Uterus (tissue), 4 donors: Measurements from ENCODE around the gene CNPY1. TPM values are rescaled to one million over a fixed set of nuclear protein-coding genes. Genes with fewer than 3 reads are reported as not detected.

Source experiments
- DNase-seq, 2 donors: peaks; one replicate each; pipeline ENCODE4 v3.0.0-alpha.2; 2019 to 2020
- H3K27ac ChIP-seq, 2 donors: fragments of 200-600 bp; sonication (generic); 1 replicate in 1 of 2; 2 replicates in 1 of 2; pipeline ENCODE4 v1.5.1; 2016 to 2018
- H3K27me3 ChIP-seq, 2 donors: fragments of 200-600 bp; sonication (generic); one replicate each; pipeline ENCODE4 v1.5.1; 2018 to 2019; ENCODE audit warnings: control low read depth in 1 of 2
- H3K36me3 ChIP-seq, 2 donors: fragments of 200-600 bp; sonication (generic); one replicate each; pipeline ENCODE4 v1.5.1; 2019; ENCODE audit warnings: control low read depth in 1 of 2
- H3K4me1 ChIP-seq, 2 donors: fragments of 200-600 bp; sonication (generic); one replicate each; pipeline ENCODE4 v1.5.1; 2018 to 2019; ENCODE audit warnings: control low read depth in 1 of 2
- H3K4me3 ChIP-seq, 2 donors: fragments of 200-600 bp; sonication (generic); 1 replicate in 1 of 2; 2 replicates in 1 of 2; pipeline ENCODE4 v1.5.1; 2018 to 2019; ENCODE audit warnings: mild to moderate bottlenecking in 1 of 2
- H3K9me3 ChIP-seq, 2 donors: fragments of 200-600 bp; sonication (generic); one replicate each; pipeline ENCODE4 v1.5.1; 2019; ENCODE audit warnings: control low read depth in 1 of 2
- POLR2A ChIP-seq, 2 donors: fragments of 450-650 bp; IDR thresholded peaks; one replicate each; pipeline ENCODE4 v1.6.1; 2016; ENCODE audit warnings: antibody characterized with exemption in 2 of 2, mild to moderate bottlenecking in 1 of 2, moderate library complexity in 1 of 2
- intact Hi-C: fragments of 100-400 bp; cut with DNase I; formaldehyde crosslinking; loops from one replicate; pipeline ENCODE4 v1.15.1; 2023; ENCODE audit warnings: low total_unique reads
- total RNA-seq, 4 donors: library from RNA; depleted of rRNA in 3 of 4; stranded (reverse); fragments of >200 nt in 3 of 4; gene quantifications; one replicate each; pipeline versions ENCODE4 v1.1.0 to v1.2.4, GENCODE V29; 2014 to 2023
- TF ChIP-seq, protein P1 (sequence below), 4 experiments: fragments of 200-600 bp in 2 of 4; fragments of 450-650 bp in 2 of 4; sonication (generic) in 2 of 4; IDR thresholded peaks; one replicate each; pipeline ENCODE4 v1.5.1; 2016 to 2019; ENCODE audit warnings: antibody characterized with exemption in 4 of 4, mild to moderate bottlenecking in 2 of 4, moderate library complexity in 1 of 4
- donor health status: DM: yes; HTN: yes; CAD: no.

Gene CNPY1
- total RNA-seq, 4 donors from 2014 or later: not detected

DNA sequence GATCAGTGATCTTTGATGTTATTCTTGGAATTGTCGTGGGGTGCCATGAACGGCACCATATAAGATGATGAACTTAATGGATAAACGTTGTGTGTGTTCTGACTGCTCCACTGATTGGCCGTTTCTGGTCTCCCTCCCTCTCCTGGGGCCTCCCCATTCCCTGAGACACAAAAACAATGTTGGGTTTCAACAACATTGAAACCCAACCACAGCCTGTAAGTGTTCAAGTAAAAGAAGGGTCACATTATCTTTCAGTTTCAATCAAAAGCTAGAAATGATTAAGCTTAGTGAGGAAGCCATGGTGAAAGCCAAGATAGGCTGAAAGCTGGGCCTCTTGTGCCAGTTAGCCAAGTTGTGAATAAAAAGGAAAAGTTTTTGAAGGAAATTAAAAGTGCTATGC lies 68.9 kb downstream of the CNPY1 start:
- intact Hi-C loops: no loop called here
- Histone ChIP-seq H3K9me3 (no peaks in the 10 kb centered on the region), H3K27ac (no peak overlapping the region), H3K4me3 (no peak overlapping the region), H3K36me3 (no peaks in the 10 kb centered on the region), H3K4me1 (no peaks in the 10 kb centered on the region), H3K27me3 (peaks cover 3 to 25% of the 10 kb centered on the region in 2 donors)
- no peak for DNase-seq
- TF ChIP-seq, protein P1, sequence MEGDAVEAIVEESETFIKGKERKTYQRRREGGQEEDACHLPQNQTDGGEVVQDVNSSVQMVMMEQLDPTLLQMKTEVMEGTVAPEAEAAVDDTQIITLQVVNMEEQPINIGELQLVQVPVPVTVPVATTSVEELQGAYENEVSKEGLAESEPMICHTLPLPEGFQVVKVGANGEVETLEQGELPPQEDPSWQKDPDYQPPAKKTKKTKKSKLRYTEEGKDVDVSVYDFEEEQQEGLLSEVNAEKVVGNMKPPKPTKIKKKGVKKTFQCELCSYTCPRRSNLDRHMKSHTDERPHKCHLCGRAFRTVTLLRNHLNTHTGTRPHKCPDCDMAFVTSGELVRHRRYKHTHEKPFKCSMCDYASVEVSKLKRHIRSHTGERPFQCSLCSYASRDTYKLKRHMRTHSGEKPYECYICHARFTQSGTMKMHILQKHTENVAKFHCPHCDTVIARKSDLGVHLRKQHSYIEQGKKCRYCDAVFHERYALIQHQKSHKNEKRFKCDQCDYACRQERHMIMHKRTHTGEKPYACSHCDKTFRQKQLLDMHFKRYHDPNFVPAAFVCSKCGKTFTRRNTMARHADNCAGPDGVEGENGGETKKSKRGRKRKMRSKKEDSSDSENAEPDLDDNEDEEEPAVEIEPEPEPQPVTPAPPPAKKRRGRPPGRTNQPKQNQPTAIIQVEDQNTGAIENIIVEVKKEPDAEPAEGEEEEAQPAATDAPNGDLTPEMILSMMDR (IDR thresholded peaks at IDR 0.05): no peak
- TF ChIP-seq POLR2A (IDR thresholded peaks at IDR 0.05): no peak

DNA sequence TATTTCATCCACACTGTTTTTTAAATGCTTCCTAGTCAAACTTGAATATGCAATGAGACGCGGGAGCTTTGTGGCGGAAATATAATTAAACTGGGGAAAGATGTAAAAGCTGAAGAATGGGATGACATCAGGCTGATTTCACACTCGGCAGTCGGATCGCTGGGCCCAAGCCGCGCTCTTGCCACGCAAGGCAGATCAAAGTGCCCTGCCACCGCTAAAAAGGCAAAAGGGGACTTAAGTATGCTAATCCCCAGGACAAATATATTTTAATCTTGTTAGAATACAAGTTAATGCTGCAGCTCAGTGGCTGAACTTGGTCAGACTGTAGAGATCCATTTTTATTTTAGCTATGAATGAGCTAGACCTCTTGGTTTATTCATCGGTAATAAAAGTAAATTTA lies 74.6 kb downstream of the CNPY1 start:
- Histone ChIP-seq H3K9me3 (no peaks in the 10 kb centered on the region), H3K4me1 (peaks cover 0 to 9% of the 10 kb centered on the region in 2 donors), H3K27ac (no peak overlapping the region), H3K4me3 (no peak overlapping the region), H3K36me3 (no peaks in the 10 kb centered on the region), H3K27me3 (peaks cover 19 to 82% of the 10 kb centered on the region in 2 donors)
- DNase-seq: no peak
- intact Hi-C loops: no loop called here
- no peak for TF ChIP-seq POLR2A (IDR thresholded peaks at IDR 0.05)
- TF ChIP-seq, protein P1 (IDR thresholded peaks at IDR 0.05): no peak

DNA sequence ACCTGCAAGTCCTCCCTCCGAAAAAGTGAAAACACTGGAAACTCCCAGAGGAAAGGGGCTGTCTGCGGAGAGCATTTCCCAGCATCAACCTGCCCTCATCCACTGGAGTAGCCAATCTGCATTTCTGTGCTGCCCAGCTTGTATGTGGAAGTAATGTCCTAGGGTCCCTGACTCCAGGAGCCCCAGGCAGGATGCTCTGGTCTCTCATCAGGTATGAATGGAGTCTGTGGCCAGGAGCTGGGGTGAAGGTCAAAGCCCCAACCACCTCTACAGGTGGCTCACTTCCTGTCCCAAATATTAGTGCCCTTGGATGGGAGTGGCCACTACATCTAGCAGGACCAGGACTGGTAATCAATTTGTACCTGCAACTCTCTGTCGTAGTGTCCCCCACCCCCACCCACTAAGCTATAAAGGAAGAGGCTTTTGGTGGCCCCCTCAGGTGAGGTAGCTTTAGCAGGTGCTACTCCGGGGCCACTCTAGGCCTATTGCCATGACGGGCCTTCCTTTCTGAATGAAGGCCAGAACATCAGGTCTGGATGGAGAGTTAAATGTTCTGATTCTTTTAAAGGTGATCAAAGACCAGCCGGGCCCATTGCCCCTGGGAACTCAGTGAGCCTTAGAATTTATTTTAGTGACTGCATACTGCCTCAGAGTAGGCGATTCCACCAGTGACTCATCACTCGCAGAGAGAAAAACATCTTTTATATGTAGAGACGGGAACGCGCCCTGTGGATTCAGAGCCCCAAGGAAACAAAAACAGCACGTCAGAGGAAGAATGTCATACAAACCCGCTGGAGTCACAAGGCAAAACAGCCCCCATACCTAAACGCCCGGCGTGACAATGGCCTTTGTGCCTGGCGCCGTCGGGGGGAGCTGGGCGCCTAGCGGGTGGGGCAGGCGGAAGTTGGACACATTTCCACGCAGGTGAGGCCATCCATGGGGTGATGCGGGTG lies 75.4 kb downstream of the CNPY1 start:
- no peak for DNase-seq
- peaks cover 19 to 90% of the 10 kb centered on the region in 2 donors for H3K27me3 ChIP-seq
- H3K9me3 ChIP-seq: no peaks in the 10 kb centered on the region
- intact Hi-C loops: no loop called here
- no peak overlapping the region for H3K4me3 ChIP-seq
- no peak overlapping the region for H3K27ac ChIP-seq
- H3K36me3 ChIP-seq: no peaks in the 10 kb centered on the region
- H3K4me1 ChIP-seq: peaks cover 0 to 9% of the 10 kb centered on the region in 2 donors
- TF ChIP-seq, protein P1 (IDR thresholded peaks at IDR 0.05): no peak
- TF ChIP-seq POLR2A (IDR thresholded peaks at IDR 0.05): no peak

GRCh38 chr7:155470186-155470487 lies 76.2 kb downstream of the CNPY1 start:
- Histone ChIP-seq H3K27me3 (peaks cover 19 to 94% of the 10 kb centered on the region in 2 donors), H3K27ac (no peak overlapping the region), H3K36me3 (no peaks in the 10 kb centered on the region), H3K9me3 (no peaks in the 10 kb centered on the region), H3K4me3 (no peak overlapping the region), H3K4me1 (peaks cover 0 to 9% of the 10 kb centered on the region in 2 donors)
- intact Hi-C loops: no loop called here
- TF ChIP-seq POLR2A (IDR thresholded peaks at IDR 0.05): no peak
- TF ChIP-seq, protein P1 (IDR thresholded peaks at IDR 0.05): no peak
- no peak for DNase-seq
